B cell (primary cell): ENCODE data around the gene PARN. TPM values are rescaled to one million over a fixed set of nuclear protein-coding genes. Genes with fewer than 3 reads are reported as not detected.

Experiments
- ATAC-seq: fragments of 200-7000 bp; cut with Tn5 transposase; one replicate; pipeline ENCODE4 v1.10.0; 2021; ENCODE audit warnings: low read depth, mild to moderate bottlenecking, moderate number of reproducible peaks, moderate library complexity
- CTCF ChIA-PET: fragments of 350-600 bp; sonication (Branson Sonifier 250); formaldehyde crosslinking; loops from one replicate; lab custom pipeline; 2021; ENCODE audit warnings: antibody characterized with exemption, inconsistent platforms; lab: Charles Lee
- POLR2A ChIA-PET: fragments of 350-600 bp; sonication (Branson Sonifier 250); formaldehyde crosslinking; loops from one replicate; lab custom pipeline; 2021; ENCODE audit warnings: antibody characterized with exemption; lab: Charles Lee
- DNase-seq: peaks from one replicate; pipeline ENCODE4 v3.0.0; 2013
- H2AFZ ChIP-seq: 2 replicates; pipeline ENCODE4 v1.6.1; 2012; ENCODE audit warnings: mild to moderate bottlenecking, low read depth, low read length; ENCODE audit not compliant: insufficient read depth, poor library complexity, severe bottlenecking
- H3K27ac ChIP-seq, 2 donors: 1 replicate in 1 of 2; 2 replicates in 1 of 2; pipeline ENCODE4 v1.5.1; 2012 to 2013; ENCODE audit warnings: low read length in 2 of 2, mild to moderate bottlenecking in 2 of 2, moderate library complexity in 1 of 2
- H3K27me3 ChIP-seq, 4 experiments: fragments of 200-600 bp in 1 of 4; sonication (generic) in 1 of 4; replicated peaks in 1 of 4; 1 replicate in 2 of 4; 2 replicates in 2 of 4; pipeline versions ENCODE4 v1.6.1 to v1.7.0; 2013 to 2016; ENCODE audit warnings: low read length in 3 of 4, mild to moderate bottlenecking in 2 of 4, mixed read lengths in 1 of 4, moderate library complexity in 1 of 4; ENCODE audit not compliant: insufficient read depth in 4 of 4, control insufficient read depth in 3 of 4; ENCODE audit errors: control extremely low read depth in 1 of 4
- H3K36me3 ChIP-seq, 2 experiments: replicated peaks in 1 of 2; 1 replicate in 1 of 2; 2 replicates in 1 of 2; pipeline versions ENCODE4 v1.6.1 to v1.7.1; 2013; ENCODE audit warnings: low read length in 1 of 2; ENCODE audit not compliant: insufficient read depth in 2 of 2, control insufficient read depth in 1 of 2; ENCODE audit errors: control extremely low read depth in 1 of 2, extremely low read depth in 1 of 2
- H3K4me1 ChIP-seq, 2 donors: fragments of 200-600 bp in 1 of 2; sonication (generic) in 1 of 2; 1 replicate in 1 of 2; 2 replicates in 1 of 2; pipeline versions ENCODE4 v1.5.1 to v1.6.1; 2013 to 2017; ENCODE audit warnings: low read length in 2 of 2; ENCODE audit not compliant: control insufficient read depth in 2 of 2, insufficient read depth in 2 of 2
- H3K4me2 ChIP-seq: replicated peaks from 2 replicates; pipeline ENCODE3; 2012; ENCODE audit warnings: mild to moderate bottlenecking, low read depth, low read length; ENCODE audit not compliant: poor library complexity, severe bottlenecking
- H3K4me3 ChIP-seq, 5 experiments: fragments of 200-600 bp in 1 of 5; sonication (generic) in 1 of 5; 1 replicate in 3 of 5; 2 replicates in 2 of 5; pipeline versions ENCODE4 v1.5.1 to v1.7.0; 2011 to 2016; ENCODE audit warnings: low read length in 4 of 5, mild to moderate bottlenecking in 4 of 5, low read depth in 2 of 5, control low read depth in 1 of 5, moderate library complexity in 1 of 5; ENCODE audit not compliant: insufficient read depth in 1 of 5; ENCODE audit errors: control extremely low read depth in 1 of 5, extremely low read depth in 1 of 5
- H3K79me2 ChIP-seq: fragments of 200-600 bp; sonication (generic); one replicate; pipeline ENCODE4 v1.6.0; 2016; ENCODE audit warnings: low read length; ENCODE audit not compliant: control insufficient read depth, insufficient read depth
- H3K9ac ChIP-seq: fragments of 200-600 bp; sonication (generic); 2 replicates; pipeline ENCODE4 v1.6.1; 2017; ENCODE audit warnings: mild to moderate bottlenecking, low read length, moderate library complexity
- H3K9me3 ChIP-seq, 3 donors: one replicate each; pipeline versions ENCODE4 v1.6.1 to v1.7.1; 2013; ENCODE audit warnings: low read length in 2 of 3; ENCODE audit not compliant: control insufficient read depth in 2 of 3, insufficient read depth in 1 of 3; ENCODE audit errors: control extremely low read depth in 1 of 3
- H4K20me1 ChIP-seq: 2 replicates; pipeline ENCODE4 v1.6.0; 2012; ENCODE audit warnings: mild to moderate bottlenecking, low read length; ENCODE audit not compliant: insufficient read depth, control insufficient read depth, poor library complexity, severe bottlenecking
- H3K27ac Mint-ChIP-seq: one replicate; pipeline ENCODE4 v1.8.0; 2021; ENCODE audit warnings: mixed read lengths
- H3K27me3 Mint-ChIP-seq: one replicate; pipeline ENCODE4 v1.8.0; 2021; ENCODE audit warnings: mixed read lengths
- H3K4me1 Mint-ChIP-seq: one replicate; pipeline ENCODE4 v1.8.0; 2021; ENCODE audit warnings: mixed read lengths
- H3K4me3 Mint-ChIP-seq: one replicate; pipeline ENCODE4 v1.8.0; 2021; ENCODE audit warnings: mixed read lengths
- H3K9me3 Mint-ChIP-seq: one replicate; pipeline ENCODE4 v1.8.0; 2022; ENCODE audit warnings: mixed read lengths; ENCODE audit not compliant: insufficient read depth
- CTCF ChIP-seq: fragments of 200-600 bp; IDR thresholded peaks from one replicate; pipeline ENCODE4 v1.8.0; 2022; ENCODE audit warnings: antibody characterized with exemption, mild to moderate bottlenecking
- EZH2 ChIP-seq: IDR thresholded peaks from 2 replicates; pipeline ENCODE4 v1.6.1; 2012; ENCODE audit warnings: borderline replicate concordance, low read depth, mild to moderate bottlenecking, moderate library complexity, low read length; ENCODE audit not compliant: insufficient read depth, poor library complexity, severe bottlenecking
- WGBS: methylation state at CpG from one replicate; pipeline ENCODE4 v1.1.5; 2013; ENCODE audit warnings: missing lambda C conversion rate; ENCODE audit not compliant: insufficient coverage; 5-methylcytosine and 5-hydroxymethylcytosine counted together
- intact Hi-C: fragments of 100-400 bp; cut with micrococcal nuclease; formaldehyde crosslinking; loops from one replicate; pipeline ENCODE4 v1.10.0; 2022
- polyA plus RNA-seq: library from polyadenylated mRNA; depleted of rRNA; stranded (reverse); fragments of >200 nt; gene quantifications from 2 replicates; pipeline ENCODE4 v1.2.3, GENCODE V29; 2012
- total RNA-seq, 2 donors: library from RNA; stranded (reverse); fragments of 120-200 nt in 1 of 2; gene quantifications; 1 replicate in 1 of 2; 2 replicates in 1 of 2; pipeline versions ENCODE4 v1.2.3 to v1.2.4, GENCODE V29; 2013 to 2022

The PARN gene
- total and polyA plus RNA-seq, 2 donors (not counting 1 experiment from before 2014, with no cell fraction given), result 25.3 to 62.2 TPM

- Histone ChIP-seq H3K27ac (no peak overlapping the region), H3K4me1 (no peaks in the 10 kb centered on the region), H3K4me2 (no peak overlapping the region), H3K9me3 (no peaks in the 10 kb centered on the region), H4K20me1 (peaks cover 14% of the 10 kb centered on the region), H3K4me3 (no peak overlapping the region), H3K9ac (no peak overlapping the region), H3K79me2 (no peaks in the 10 kb centered on the region), H3K36me3 (peaks cover 0 to 8% of the 10 kb centered on the region in 2 experiments), H2AFZ (no peak overlapping the region), H3K27me3 (no peaks in the 10 kb centered on the region)
- CTCF ChIA-PET, result no interaction called here
- POLR2A ChIA-PET, result no interaction called here
- ATAC-seq (no peak), DNase-seq (no peak)
- WGBS, result no CpG with 5 or more reads among the region's 1 CpG
- intact Hi-C loops, result no loop called here
- H3K27me3 Mint-ChIP-seq, result no peaks in the 10 kb centered on the region
- no peak overlapping the region for H3K27ac Mint-ChIP-seq
- H3K4me1 Mint-ChIP-seq, result no peaks in the 10 kb centered on the region
- no peaks in the 10 kb centered on the region for H3K9me3 Mint-ChIP-seq
- H3K4me3 Mint-ChIP-seq, result no peak overlapping the region
- TF ChIP-seq CTCF (no peak), EZH2 (no peak)
These were observed 118.3 kb downstream of the PARN start for GRCh38 chr16:14511800-14512135.

DNA sequence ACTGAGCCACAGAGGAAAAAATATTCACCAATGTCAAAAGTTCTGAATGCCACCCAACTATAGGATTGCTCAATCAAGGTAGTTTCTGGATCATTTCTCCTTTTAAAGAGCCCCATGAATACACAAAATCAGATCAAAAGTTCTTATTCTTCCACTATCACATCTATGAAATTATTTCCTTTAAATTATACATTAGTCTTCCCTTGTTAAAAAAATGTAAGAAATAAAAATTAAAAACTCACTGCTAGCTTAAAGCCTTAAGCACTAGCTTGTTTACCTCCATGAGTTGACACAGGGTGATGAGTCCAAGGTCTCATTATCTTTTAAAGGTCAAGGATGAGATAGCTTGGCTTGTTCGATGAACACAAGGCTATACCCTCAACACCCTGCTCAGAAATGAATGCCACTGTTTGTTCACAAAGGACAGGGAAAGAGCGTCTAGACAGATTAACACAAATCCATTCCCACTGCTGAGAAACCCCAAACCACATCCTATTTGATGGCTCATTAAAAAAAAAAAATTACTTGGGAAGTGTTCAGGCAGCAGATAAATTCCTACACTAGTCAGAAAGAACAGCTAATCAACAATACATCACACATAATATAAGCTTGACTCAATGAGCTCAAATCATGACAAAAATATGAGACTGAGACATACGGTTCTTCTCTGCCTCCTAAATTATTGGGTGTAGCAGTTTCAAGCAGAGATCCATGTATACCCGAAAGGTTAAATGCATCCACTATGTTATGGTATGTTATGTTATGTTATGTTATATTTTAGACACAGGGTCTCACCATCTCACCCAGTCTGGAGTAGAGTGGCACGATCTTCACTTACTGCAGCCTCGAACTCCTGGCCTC is 118.9 kb downstream of the PARN start:
- ChIA-PET CTCF (no interaction called here), POLR2A (no interaction called here)
- H3K27ac Mint-ChIP-seq, result no peak overlapping the region
- 100% methylated on average over 2 of the region's 6 CpGs for WGBS
- Histone ChIP-seq H3K4me1 (no peaks in the 10 kb centered on the region), H3K27ac (no peak overlapping the region), H3K9me3 (no peaks in the 10 kb centered on the region), H3K27me3 (no peaks in the 10 kb centered on the region), H3K36me3 (peaks cover 0 to 8% of the 10 kb centered on the region in 2 experiments), H3K4me3 (no peak overlapping the region), H3K9ac (no peak overlapping the region), H4K20me1 (peaks cover 9% of the 10 kb centered on the region), H3K79me2 (no peaks in the 10 kb centered on the region), H2AFZ (no peak overlapping the region), H3K4me2 (no peak overlapping the region)
- no peaks in the 10 kb centered on the region for H3K4me1 Mint-ChIP-seq
- H3K9me3 Mint-ChIP-seq, result no peaks in the 10 kb centered on the region
- DNase-seq (no peak), ATAC-seq (no peak)
- no peaks in the 10 kb centered on the region for H3K27me3 Mint-ChIP-seq
- TF ChIP-seq CTCF (no peak), EZH2 (no peak)
- H3K4me3 Mint-ChIP-seq, result no peak overlapping the region
- intact Hi-C loops, result no loop called here
